SIG-M5 treated with dmso at 0.1 percent for 504 hours (cell line): ENCODE data around the gene ISM1.
A peak's percentile ranks its signal among the peaks of the same experiment; 100 is the strongest.

Experiments used
- DNase-seq: peaks from one replicate; lab custom pipeline; 2025; ENCODE audit not compliant: unreplicated experiment; lab: John Stamatoyannopoulos, UW

Gene ISM1

DNA sequence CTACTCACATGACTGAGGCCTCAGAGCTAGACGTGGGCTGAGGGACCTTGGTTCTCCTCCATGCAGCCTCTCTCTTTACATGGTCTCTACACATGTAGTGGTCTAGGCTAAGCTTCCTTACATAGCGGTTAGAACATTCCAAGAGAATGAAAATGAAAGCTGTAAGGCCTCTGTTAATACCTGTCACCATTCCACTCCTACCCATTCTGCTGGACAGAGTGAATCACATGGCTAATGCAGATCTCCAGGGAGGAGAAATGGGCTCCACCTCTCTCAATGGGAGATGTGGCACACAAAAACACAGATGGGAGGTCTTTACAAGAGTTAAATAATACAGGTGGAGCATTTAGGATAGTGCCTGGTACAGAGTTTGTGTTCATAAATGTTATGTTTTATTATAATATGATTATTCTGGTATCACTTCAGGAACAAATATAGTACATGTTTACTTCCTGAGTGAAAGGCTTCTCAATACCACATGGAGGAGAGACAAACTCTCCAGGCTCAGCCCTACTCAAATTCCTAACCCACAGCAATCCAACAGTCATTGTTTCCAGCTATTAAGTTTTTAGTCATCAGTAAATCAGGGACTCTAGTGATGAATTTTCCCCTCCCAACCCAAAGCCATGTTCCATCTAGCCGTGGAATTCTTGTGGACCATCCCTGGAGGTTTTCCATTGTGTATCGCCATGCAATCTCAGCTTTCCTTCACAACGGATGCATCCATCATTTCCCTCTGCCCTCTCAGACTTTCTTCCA, 57.9 kb downstream of the ISM1 start:
- DNase-seq: no peak

GRCh38 chr20:13280609-13281324, 59.7 kb downstream of the ISM1 start:
- DNase-seq: no peak

- no peak for DNase-seq
Observed at GRCh38 chr20:13283869-13284829, 63.1 kb downstream of the ISM1 start.

- no peak for DNase-seq
Observed at GRCh38 chr20:13284830-13285229, 63.8 kb downstream of the ISM1 start.

DNA sequence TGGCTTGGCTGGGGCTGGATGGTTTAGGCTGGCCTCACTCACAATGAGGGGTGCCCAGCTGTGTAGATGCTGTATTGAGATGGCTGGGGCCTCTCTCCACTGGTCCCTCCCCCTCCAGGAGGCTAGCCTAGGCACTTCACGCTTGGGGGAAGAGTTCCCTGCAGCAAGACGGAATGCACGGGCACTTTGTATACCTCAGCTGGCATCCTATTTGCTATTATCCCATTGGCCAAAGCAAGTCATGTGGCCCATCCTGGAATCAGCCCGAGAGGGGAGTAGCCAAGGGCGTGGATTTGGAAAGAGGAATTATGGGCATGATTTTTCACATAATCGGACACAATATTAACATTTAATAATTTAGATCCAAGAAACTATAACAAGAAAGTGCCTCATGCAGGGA, 64.3 kb downstream of the ISM1 start:
- DNase-seq: no peak

DNA sequence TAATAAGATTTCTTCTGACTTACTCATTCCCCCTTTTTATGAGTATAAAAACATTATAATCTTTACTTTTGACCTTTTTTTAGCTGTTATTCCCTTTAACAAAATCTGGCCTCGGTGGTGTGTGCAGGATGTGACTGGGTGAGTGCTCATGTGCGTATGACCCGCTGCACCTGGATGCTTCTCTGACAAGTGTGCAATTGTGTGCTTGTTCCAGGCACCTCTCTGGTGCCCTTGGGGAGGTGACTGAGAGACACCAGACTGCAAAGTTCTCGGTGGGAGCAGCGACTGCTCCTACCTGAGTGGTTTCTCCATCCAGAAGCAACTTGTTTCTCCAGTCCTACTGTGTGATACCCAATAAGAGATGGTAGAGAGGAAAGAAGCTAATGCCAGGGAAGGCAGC, 65.0 kb downstream of the ISM1 start:
- DNase-seq: no peak

- DNase-seq: peak; percentile 2
Observed at GRCh38 chr20:13286607-13287006, 65.5 kb downstream of the ISM1 start.

DNA sequence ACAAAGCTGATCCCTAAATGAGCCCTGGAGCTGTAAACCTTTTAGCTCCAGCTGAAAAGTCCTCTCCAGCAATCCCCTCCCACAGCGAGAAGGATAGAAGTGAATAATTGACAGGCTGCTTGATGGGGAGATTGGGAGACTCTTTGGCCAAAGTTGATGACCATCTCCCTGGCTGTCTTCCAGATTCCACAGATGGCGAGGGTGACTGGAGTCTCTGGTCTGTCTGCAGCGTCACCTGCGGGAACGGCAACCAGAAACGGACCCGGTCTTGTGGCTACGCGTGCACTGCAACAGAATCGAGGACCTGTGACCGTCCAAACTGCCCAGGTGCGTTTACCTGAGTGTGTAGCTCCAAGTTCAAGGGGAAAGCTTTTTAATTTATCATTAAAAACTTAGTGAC, 67.3 kb downstream of the ISM1 start:
- DNase-seq: no peak

DNA sequence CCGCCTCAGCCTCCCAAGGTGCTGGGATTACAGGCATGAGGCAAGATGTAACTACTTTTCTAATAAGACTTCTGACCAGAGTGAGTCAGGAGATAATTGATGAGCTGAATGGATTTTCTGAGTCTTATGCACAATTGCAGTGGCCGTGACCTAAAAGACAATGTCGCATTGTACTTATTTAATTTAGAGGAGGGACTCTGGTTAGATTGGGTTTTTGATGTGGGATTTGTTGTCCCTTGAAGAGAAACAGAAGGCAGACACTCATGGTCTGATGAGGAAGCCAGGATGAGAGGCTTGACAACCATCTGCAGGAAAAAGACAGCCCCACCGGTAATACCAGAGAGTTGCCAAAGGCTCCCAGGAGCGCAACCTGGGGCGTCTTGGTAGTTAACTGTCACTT, 68.0 kb downstream of the ISM1 start:
- DNase-seq: no peak

- no peak for DNase-seq
Observed at GRCh38 chr20:13290724-13291123, 69.7 kb downstream of the ISM1 start.

DNA sequence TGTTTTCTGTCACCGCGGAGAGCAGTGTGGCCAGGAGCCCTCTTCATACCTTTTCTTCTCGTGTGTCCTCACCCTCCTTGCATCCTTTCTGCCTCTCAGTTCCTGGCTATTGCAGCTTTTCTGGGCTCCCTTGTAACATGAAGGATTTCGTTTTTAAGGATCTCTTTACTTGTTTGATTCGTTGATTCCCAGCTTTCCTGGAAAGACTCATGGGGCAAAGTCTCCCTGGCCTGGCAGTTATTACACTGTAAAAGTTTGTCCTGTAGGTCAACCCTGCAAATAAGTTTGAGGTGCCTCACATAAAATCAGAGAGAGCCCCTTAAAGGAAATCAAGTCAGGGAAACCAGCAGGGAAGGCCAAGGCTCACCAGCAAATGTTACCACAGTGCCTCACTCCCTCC, 70.1 kb downstream of the ISM1 start:
- no peak for DNase-seq

- DNase-seq: no peak
Observed at GRCh38 chr20:13292201-13292885, 71.3 kb downstream of the ISM1 start.

DNA sequence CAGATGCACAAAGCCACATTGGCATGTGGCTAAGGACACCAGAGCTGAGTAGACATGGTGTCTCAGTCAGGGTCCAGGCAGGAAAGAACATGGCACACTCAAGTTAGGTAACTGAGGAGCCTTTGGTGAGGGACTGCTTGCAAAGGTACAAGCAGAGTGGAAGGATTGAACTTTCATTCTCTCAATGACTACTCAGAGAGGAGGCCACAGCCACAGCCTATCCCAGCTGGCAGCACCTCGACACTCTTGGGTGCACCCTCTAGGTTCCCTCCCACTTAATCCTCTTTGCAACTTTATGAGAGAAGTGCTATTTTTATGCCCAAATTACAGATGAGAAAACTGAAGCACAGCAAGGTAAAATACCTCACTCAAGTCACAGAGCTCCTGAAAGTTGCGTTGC, 73.4 kb downstream of the ISM1 start:
- DNase-seq: no peak

DNA sequence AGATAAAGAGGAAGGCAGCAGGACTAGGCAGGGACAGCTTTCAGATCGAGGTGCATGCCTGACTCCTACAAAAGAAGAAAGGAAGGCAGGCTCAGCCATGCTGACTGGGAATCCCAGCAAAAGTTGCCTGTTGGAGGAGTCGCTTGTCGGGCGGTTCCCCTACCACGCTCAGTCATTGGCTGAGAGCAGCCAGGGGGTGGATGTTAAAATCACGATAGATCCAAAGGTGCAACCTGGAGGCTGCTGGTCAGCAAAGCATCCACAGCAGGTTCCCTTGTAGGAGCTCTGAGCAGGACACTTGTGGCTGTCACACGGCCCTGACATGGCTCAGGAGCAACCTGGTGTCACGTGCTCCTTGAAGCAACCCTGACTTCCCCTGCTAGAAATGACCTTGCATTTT, 74.6 kb downstream of the ISM1 start:
- no peak for DNase-seq

GRCh38 chr20:13296070-13296469, 75.0 kb downstream of the ISM1 start:
- DNase-seq: no peak

GRCh38 chr20:13297147-13297899, 76.2 kb downstream of the ISM1 start:
- DNase-seq: no peak

DNA sequence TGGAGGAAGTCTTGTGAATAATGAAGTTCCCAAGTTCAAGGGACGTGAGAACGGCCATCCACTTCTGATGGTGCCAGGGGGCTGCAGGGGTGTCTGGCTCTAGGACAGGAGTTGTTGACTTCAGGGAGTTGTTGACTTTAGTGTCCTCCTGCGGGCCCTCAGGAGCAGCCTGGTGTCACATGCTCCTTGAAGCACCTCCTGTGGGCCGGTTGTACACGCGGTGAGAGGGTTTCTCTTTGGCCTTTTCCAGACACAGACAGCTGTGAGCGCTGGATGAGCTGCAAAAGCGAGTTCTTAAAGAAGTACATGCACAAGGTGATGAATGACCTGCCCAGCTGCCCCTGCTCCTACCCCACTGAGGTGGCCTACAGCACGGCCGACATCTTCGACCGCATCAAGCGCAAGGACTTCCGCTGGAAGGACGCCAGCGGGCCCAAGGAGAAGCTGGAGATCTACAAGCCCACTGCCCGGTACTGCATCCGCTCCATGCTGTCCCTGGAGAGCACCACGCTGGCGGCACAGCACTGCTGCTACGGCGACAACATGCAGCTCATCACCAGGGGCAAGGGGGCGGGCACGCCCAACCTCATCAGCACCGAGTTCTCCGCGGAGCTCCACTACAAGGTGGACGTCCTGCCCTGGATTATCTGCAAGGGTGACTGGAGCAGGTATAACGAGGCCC, 77.8 kb downstream of the ISM1 start:
- DNase-seq: no peak

DNA sequence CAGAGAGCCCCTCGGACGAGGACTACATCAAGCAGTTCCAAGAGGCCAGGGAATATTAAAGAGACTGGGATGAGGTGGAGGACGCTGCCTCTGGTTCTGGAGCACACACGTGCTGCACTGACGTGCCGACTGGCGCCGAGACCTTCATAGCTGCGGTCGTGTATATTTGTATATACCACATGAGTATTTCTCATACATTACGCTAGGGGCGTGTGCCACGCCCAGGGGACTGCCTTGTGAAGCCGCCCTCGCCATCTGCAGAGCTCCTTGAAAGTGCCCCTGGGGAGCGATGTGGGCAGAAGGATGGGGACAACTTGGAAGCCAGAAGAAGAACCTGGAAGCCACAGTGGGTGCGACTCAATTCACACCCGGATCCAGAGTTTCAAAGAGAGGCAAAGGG, 78.3 kb downstream of the ISM1 start:
- no peak for DNase-seq

DNA sequence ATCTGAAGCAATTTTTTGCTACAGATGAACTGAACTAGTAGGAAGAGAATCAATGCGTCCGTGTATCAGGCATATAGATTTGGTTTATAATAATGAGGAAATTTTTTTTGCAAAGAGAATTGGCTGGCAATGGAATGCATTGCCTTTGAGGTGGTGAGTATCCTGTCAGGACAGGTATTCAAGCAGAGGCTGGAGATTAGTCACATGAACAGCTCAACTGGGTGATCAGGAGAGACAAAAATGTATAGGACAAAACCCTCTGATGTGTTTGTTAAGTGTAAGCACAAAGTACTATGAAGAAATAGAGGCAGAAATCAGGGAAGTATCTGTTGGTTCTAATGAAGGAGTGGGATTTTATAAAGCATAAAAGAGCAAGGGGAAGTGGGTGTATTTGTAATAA, 80.5 kb downstream of the ISM1 start:
- DNase-seq: no peak
